ENCODE data around the gene MAP4K2. TPM values are rescaled to one million over a fixed set of nuclear protein-coding genes. Genes with fewer than 3 reads are reported as not detected.
A peak's percentile ranks its signal among the peaks of the same experiment; 100 is the strongest.
"Not testable (repeated sequence)": the region's sequence is repeated elsewhere in the genome, so short reads cannot be mapped to it uniquely, and the experiment has no call there.

MAP4K2 gene
- polyA plus RNA-seq, 3 donors: 9.9 to 38.0 (median 12.6) TPM

GRCh38 chr11:64846998-64847666 lies 44.1 kb upstream of the MAP4K2 start:
- H3K36me3 Mint-ChIP-seq: peaks cover 6 to 11% of the 10 kb centered on the region in 2 donors
- H3K4me3 Mint-ChIP-seq: no peak overlapping the region
- H3K36me3 ChIP-seq (replicated peaks in 1 of 2; ENCODE audit: control insufficient read depth in 1 of 2, insufficient read depth in 2 of 2, low read length in 2 of 2): peaks cover 2 to 3% of the 10 kb centered on the region in 2 donors
- 23% methylated on average over 6 of the region's 13 CpGs for WGBS (ENCODE audit: insufficient coverage)
- peak; percentile 89 to 94 (median 91) for DNase-seq
- H3K9me3 Mint-ChIP-seq: peaks cover 0 to 2% (median 0%) of the 10 kb centered on the region in 7 donors
- TF ChIP-seq CTCF (IDR thresholded peaks at IDR 0.05): peak; percentile 97
- intact Hi-C loops (cut with micrococcal nuclease): loop anchor here (1.0 to 10.0 kb wide), 4 partner anchors 46 to 168 kb away; partner anchors contain the start of gene ARL2 (in 1 of the 2)
- no peaks in the 10 kb centered on the region for H3K9me3 ChIP-seq (replicated peaks in 1 of 2; ENCODE audit: control insufficient read depth in 1 of 2, insufficient read depth in 1 of 2, low read length in 2 of 2)
- peaks cover 0 to 10% of the 10 kb centered on the region in 2 donors for H3K27me3 ChIP-seq (ENCODE audit: control insufficient read depth in 2 of 2, insufficient read depth in 2 of 2, low read length in 2 of 2)
- H3K4me2 ChIP-seq (replicated peaks; ENCODE audit: extremely low read depth, low read length, poor library complexity, severe bottlenecking): no peak overlapping the region
- H3K27me3 Mint-ChIP-seq (ENCODE audit: low read depth in 3 of 3): peaks cover 3 to 21% (median 20%) of the 10 kb centered on the region in 3 donors
- H3K79me2 ChIP-seq (ENCODE audit: insufficient read depth, low read length): no peaks in the 10 kb centered on the region
- H3K4me1 Mint-ChIP-seq: peaks cover 52% of the 10 kb centered on the region
- peak overlapping the region in 3 of 7 donors; percentile 16 to 33 (median 30) for H3K27ac Mint-ChIP-seq
- peaks cover 15% of the 10 kb centered on the region for H4K20me1 ChIP-seq (ENCODE audit: insufficient read depth, low read length)
- peaks cover 35 to 59% of the 10 kb centered on the region in 2 donors for H3K4me1 ChIP-seq (ENCODE audit: control insufficient read depth in 1 of 2, insufficient read depth in 2 of 2, low read length in 2 of 2)
- H3K9ac ChIP-seq (ENCODE audit: insufficient read depth, low read length, poor library complexity, severe bottlenecking): no peak overlapping the region
- H3K4me3 ChIP-seq (replicated peaks in 1 of 3; ENCODE audit: low read depth in 2 of 3, low read length in 3 of 3): no peak overlapping the region
- H2AFZ ChIP-seq (ENCODE audit: insufficient read depth, low read depth, low read length, poor library complexity, severe bottlenecking): no peak overlapping the region
- no peak overlapping the region for H3K27ac ChIP-seq (ENCODE audit: low read depth in 1 of 2, low read length in 2 of 2)

GRCh38 chr11:64845776-64846129 lies 42.7 kb upstream of the MAP4K2 start:
- not testable (repeated sequence) for H3K36me3 ChIP-seq (replicated peaks in 1 of 2; ENCODE audit: control insufficient read depth in 1 of 2, insufficient read depth in 2 of 2, low read length in 2 of 2); H2AFZ ChIP-seq (ENCODE audit: insufficient read depth, low read depth, low read length, poor library complexity, severe bottlenecking); H3K4me3 Mint-ChIP-seq; H3K9ac ChIP-seq (ENCODE audit: insufficient read depth, low read length, poor library complexity, severe bottlenecking); H3K9me3 Mint-ChIP-seq; H3K79me2 ChIP-seq (ENCODE audit: insufficient read depth, low read length); H3K4me3 ChIP-seq (replicated peaks in 1 of 3; ENCODE audit: low read depth in 2 of 3, low read length in 3 of 3); H3K36me3 Mint-ChIP-seq; H4K20me1 ChIP-seq (ENCODE audit: insufficient read depth, low read length); H3K9me3 ChIP-seq (replicated peaks in 1 of 2; ENCODE audit: control insufficient read depth in 1 of 2, insufficient read depth in 1 of 2, low read length in 2 of 2); DNase-seq; H3K27ac Mint-ChIP-seq; H3K4me2 ChIP-seq (replicated peaks; ENCODE audit: extremely low read depth, low read length, poor library complexity, severe bottlenecking); H3K27ac ChIP-seq (ENCODE audit: low read depth in 1 of 2, low read length in 2 of 2)
- intact Hi-C loops (cut with micrococcal nuclease): loop anchor here in 1 of 2 donors (10.0 kb wide), 2 partner anchors 61 to 169 kb away; partner anchors contain the start of gene ARL2
- Histone ChIP-seq H3K27me3 (ENCODE audit: control insufficient read depth in 2 of 2, insufficient read depth in 2 of 2, low read length in 2 of 2) (peaks cover 0 to 10% of the 10 kb centered on the region in 2 donors), H3K4me1 (ENCODE audit: control insufficient read depth in 1 of 2, insufficient read depth in 2 of 2, low read length in 2 of 2) (peaks cover 23 to 45% of the 10 kb centered on the region in 2 donors)
- WGBS (ENCODE audit: insufficient coverage): 100% methylated on average over 2 of the region's 8 CpGs
- Mint-ChIP-seq H3K27me3 (ENCODE audit: low read depth in 3 of 3) (peaks cover 3 to 19% (median 18%) of the 10 kb centered on the region in 3 donors), H3K4me1 (peaks cover 38% of the 10 kb centered on the region)

All from CD14-positive monocyte (primary cell).